CD14-positive monocyte (primary cell): ENCODE results near the gene BRD9. TPM values are rescaled to one million over a fixed set of nuclear protein-coding genes. Genes with fewer than 3 reads are reported as not detected.

ENCODE experiments used
- DNase-seq, 3 donors: peaks; one replicate each; pipeline ENCODE4 v3.0.0-alpha.2; 2011 to 2022
- H2AFZ ChIP-seq: 2 replicates; pipeline ENCODE4 v1.6.0; 2012; ENCODE audit warnings: mild to moderate bottlenecking, low read depth, low read length, inconsistent platforms; ENCODE audit not compliant: insufficient read depth, poor library complexity, severe bottlenecking
- H3K27ac ChIP-seq, 2 donors: 1 replicate in 1 of 2; 2 replicates in 1 of 2; pipeline ENCODE4 v1.5.1; 2012 to 2013; ENCODE audit warnings: low read length in 2 of 2, control low read depth in 1 of 2, inconsistent platforms in 1 of 2, low read depth in 1 of 2, mild to moderate bottlenecking in 1 of 2
- H3K27me3 ChIP-seq, 2 donors: one replicate each; pipeline versions ENCODE4 v1.6.0 to v1.6.1; 2011 to 2013; ENCODE audit warnings: low read length in 2 of 2; ENCODE audit not compliant: control insufficient read depth in 2 of 2, insufficient read depth in 2 of 2
- H3K36me3 ChIP-seq, 2 donors: replicated peaks in 1 of 2; 1 replicate in 1 of 2; 2 replicates in 1 of 2; pipeline versions ENCODE4 v1.5.1 to v1.6.1; 2012 to 2013; ENCODE audit warnings: low read length in 2 of 2, control low read depth in 1 of 2, inconsistent platforms in 1 of 2, mild to moderate bottlenecking in 1 of 2; ENCODE audit not compliant: insufficient read depth in 2 of 2, control insufficient read depth in 1 of 2
- H3K4me1 ChIP-seq, 2 donors: 1 replicate in 1 of 2; 2 replicates in 1 of 2; pipeline versions ENCODE4 v1.5.1 to v1.6.1; 2012 to 2013; ENCODE audit warnings: low read length in 2 of 2, control low read depth in 1 of 2, inconsistent platforms in 1 of 2, mild to moderate bottlenecking in 1 of 2, moderate library complexity in 1 of 2; ENCODE audit not compliant: insufficient read depth in 2 of 2, control insufficient read depth in 1 of 2
- H3K4me2 ChIP-seq: replicated peaks from 2 replicates; pipeline ENCODE3; 2012; ENCODE audit warnings: low read length, moderate library complexity, mild to moderate bottlenecking; ENCODE audit not compliant: poor library complexity, severe bottlenecking; ENCODE audit errors: extremely low read depth
- H3K4me3 ChIP-seq, 3 experiments: fragments of 200-600 bp in 1 of 3; sonication (generic) in 1 of 3; replicated peaks in 1 of 3; 1 replicate in 2 of 3; 2 replicates in 1 of 3; pipeline ENCODE4 v1.5.1; 2011 to 2013; ENCODE audit warnings: low read length in 3 of 3, mild to moderate bottlenecking in 3 of 3, control low read depth in 2 of 3, low read depth in 2 of 3, inconsistent platforms in 1 of 3, moderate library complexity in 1 of 3
- H3K79me2 ChIP-seq: 2 replicates; pipeline ENCODE4 v1.6.0; 2012; ENCODE audit warnings: mild to moderate bottlenecking, control low read depth, inconsistent platforms, low read length, moderate library complexity; ENCODE audit not compliant: insufficient read depth
- H3K9ac ChIP-seq: 2 replicates; pipeline ENCODE4 v1.6.0; 2017; ENCODE audit warnings: low read length, mild to moderate bottlenecking; ENCODE audit not compliant: insufficient read depth, poor library complexity, severe bottlenecking
- H3K9me3 ChIP-seq, 2 donors: replicated peaks in 1 of 2; 1 replicate in 1 of 2; 2 replicates in 1 of 2; pipeline versions ENCODE4 v1.5.1 to v1.6.1; 2012 to 2013; ENCODE audit warnings: low read length in 2 of 2, control low read depth in 1 of 2; ENCODE audit not compliant: control insufficient read depth in 1 of 2, insufficient read depth in 1 of 2
- H4K20me1 ChIP-seq: 2 replicates; pipeline ENCODE4 v1.6.0; 2012; ENCODE audit warnings: mild to moderate bottlenecking, low read length, control low read depth, moderate library complexity; ENCODE audit not compliant: insufficient read depth
- H3K27ac Mint-ChIP-seq, 7 donors: one replicate each; pipeline ENCODE4 v1.8.0; 2020; ENCODE audit warnings: mild to moderate bottlenecking in 7 of 7, mixed read lengths in 7 of 7, moderate library complexity in 6 of 7, inconsistent platforms in 2 of 7
- H3K27me3 Mint-ChIP-seq, 3 donors: one replicate each; pipeline ENCODE4 v1.8.0; 2021 to 2022; ENCODE audit warnings: low read depth in 3 of 3, mild to moderate bottlenecking in 3 of 3, mixed read lengths in 3 of 3, moderate library complexity in 3 of 3, inconsistent platforms in 1 of 3
- H3K36me3 Mint-ChIP-seq, 2 donors: one replicate each; pipeline ENCODE4 v1.8.0; 2020; ENCODE audit warnings: mixed read lengths in 2 of 2, inconsistent platforms in 1 of 2, mild to moderate bottlenecking in 1 of 2
- H3K4me1 Mint-ChIP-seq: one replicate; pipeline ENCODE4 v1.8.0; 2020; ENCODE audit warnings: mild to moderate bottlenecking, mixed read lengths
- H3K4me3 Mint-ChIP-seq, 2 donors: one replicate each; pipeline ENCODE4 v1.8.0; 2020; ENCODE audit warnings: mild to moderate bottlenecking in 2 of 2, mixed read lengths in 2 of 2, moderate library complexity in 1 of 2
- H3K9me3 Mint-ChIP-seq, 7 donors: one replicate each; pipeline ENCODE4 v1.8.0; 2020 to 2022; ENCODE audit warnings: mixed read lengths in 7 of 7, mild to moderate bottlenecking in 6 of 7, moderate library complexity in 6 of 7, inconsistent platforms in 2 of 7
- CTCF ChIP-seq: fragments of 200-600 bp; IDR thresholded peaks from one replicate; pipeline ENCODE4 v1.8.0; 2022; ENCODE audit warnings: antibody characterized with exemption, mild to moderate bottlenecking
- WGBS: methylation state at CpG from one replicate; pipeline ENCODE4 v1.1.5; 2013; ENCODE audit warnings: missing lambda C conversion rate; ENCODE audit not compliant: insufficient coverage; 5-methylcytosine and 5-hydroxymethylcytosine counted together
- intact Hi-C, 2 donors: fragments of 100-400 bp; cut with micrococcal nuclease; formaldehyde crosslinking; loops; one replicate each; pipeline versions ENCODE4 v1.15.0 to v1.15.1; 2023
- polyA plus RNA-seq, 3 donors: library from polyadenylated mRNA; depleted of rRNA in 1 of 3; unstranded in 2 of 3; stranded (reverse) in 1 of 3; fragments of 300-500 nt in 2 of 3; fragments of >200 nt in 1 of 3; fragmentation: Illumina TruSeq in 2 of 3; gene quantifications; 1 replicate in 2 of 3; 2 replicates in 1 of 3; pipeline ENCODE4 v1.2.3, GENCODE V29; 2012 to 2021

The BRD9 gene
- polyA plus RNA-seq, 3 donors = 5.3 to 22.7 (median 9.3) TPM

GRCh38 chr5:861442-862366 is 30.9 kb downstream of the BRD9 start:
- H3K4me1 Mint-ChIP-seq = no peaks in the 10 kb centered on the region
- Histone ChIP-seq H3K36me3 (peaks cover 38 to 44% of the 10 kb centered on the region in 2 donors), H2AFZ (no peak overlapping the region), H3K4me2 (no peak overlapping the region), H3K79me2 (no peaks in the 10 kb centered on the region), H3K9me3 (no peaks in the 10 kb centered on the region), H3K4me1 (no peaks in the 10 kb centered on the region), H3K27me3 (no peaks in the 10 kb centered on the region), H3K4me3 (no peak overlapping the region), H3K9ac (no peak overlapping the region), H4K20me1 (no peaks in the 10 kb centered on the region), H3K27ac (no peak overlapping the region)
- intact Hi-C loops = no loop called here
- 86% methylated on average over 19 of the region's 22 CpGs for WGBS
- TF ChIP-seq CTCF = no peak
- H3K27ac Mint-ChIP-seq = no peak overlapping the region
- H3K27me3 Mint-ChIP-seq = no peaks in the 10 kb centered on the region
- H3K36me3 Mint-ChIP-seq = peaks cover 46 to 48% of the 10 kb centered on the region in 2 donors
- DNase-seq = no peak
- no peak overlapping the region for H3K4me3 Mint-ChIP-seq
- H3K9me3 Mint-ChIP-seq = no peaks in the 10 kb centered on the region

DNA sequence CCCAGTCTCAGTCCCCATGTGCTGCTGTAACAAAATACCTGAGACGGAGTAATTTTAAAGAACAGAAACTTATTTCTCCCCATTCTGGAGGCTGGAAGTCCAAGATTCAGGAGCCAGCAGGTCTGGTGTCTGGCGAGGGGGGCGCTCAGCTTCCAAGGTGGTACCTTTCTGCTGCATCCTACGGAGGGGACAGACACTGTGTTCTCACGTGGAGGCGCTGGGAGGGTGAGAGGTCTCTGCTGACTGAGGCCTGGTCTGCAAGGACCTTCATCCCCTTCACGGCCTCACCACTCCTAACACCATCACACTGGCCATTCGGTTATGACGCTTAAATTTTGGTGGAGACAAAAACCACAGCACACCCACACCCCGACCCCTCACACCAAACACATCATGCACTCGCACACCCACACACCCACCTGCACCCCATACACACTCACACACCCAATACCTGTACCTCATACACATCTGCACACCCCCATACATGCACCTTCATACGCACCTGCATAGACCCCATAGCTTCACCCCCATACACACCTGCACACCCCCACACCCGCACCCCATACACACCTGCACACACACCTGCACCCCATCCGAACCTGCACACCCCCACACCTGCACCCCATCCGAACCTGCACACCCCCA is 32.0 kb downstream of the BRD9 start:
- H3K9ac ChIP-seq = no peak overlapping the region
- H3K36me3 ChIP-seq = peaks cover 31 to 34% of the 10 kb centered on the region in 2 donors
- Mint-ChIP-seq H3K4me3 (no peak overlapping the region), H3K4me1 (no peaks in the 10 kb centered on the region), H3K27me3 (no peaks in the 10 kb centered on the region), H3K36me3 (peaks cover 36 to 37% of the 10 kb centered on the region in 2 donors), H3K27ac (peak overlapping the region in 1 of 7 donors; percentile 7), H3K9me3 (no peaks in the 10 kb centered on the region)
- H4K20me1 ChIP-seq = no peaks in the 10 kb centered on the region
- H3K4me2 ChIP-seq = no peak overlapping the region
- H3K27ac ChIP-seq = no peak overlapping the region
- intact Hi-C loops = no loop called here
- no peaks in the 10 kb centered on the region for H3K4me1 ChIP-seq
- H3K27me3 ChIP-seq = no peaks in the 10 kb centered on the region
- H3K79me2 ChIP-seq = no peaks in the 10 kb centered on the region
- 94% methylated on average over 12 of the region's 15 CpGs for WGBS
- no peak overlapping the region for H2AFZ ChIP-seq
- no peak for TF ChIP-seq CTCF
- no peak overlapping the region for H3K4me3 ChIP-seq
- no peaks in the 10 kb centered on the region for H3K9me3 ChIP-seq
- no peak for DNase-seq
